RWPE1 (cell line): Measurements from ENCODE around the gene TCF7.
A peak's percentile ranks its signal among the peaks of the same experiment; 100 is the strongest.

Experiments used
- CTCF ChIA-PET: fragments of 350-600 bp; sonication (Branson Sonifier 250); formaldehyde crosslinking; extraction: SDS; loops from one replicate; lab custom pipeline; 2021; lab: Yijun Ruan, JAX
- POLR2A ChIA-PET: fragments of 400-600 bp; formaldehyde crosslinking; extraction: SDS; loops from one replicate; lab custom pipeline; 2020; ENCODE audit warnings: antibody characterized with exemption; ENCODE audit not compliant: low non-redundant PET; lab: Yijun Ruan, JAX
- DNase-seq: peaks from one replicate; pipeline ENCODE4 v3.0.0; 2012; ENCODE audit warnings: low spot score
- H3K27ac ChIP-seq: fragments of 450-650 bp; 2 replicates; pipeline ENCODE4 v1.5.1; 2017
- TF ChIP-seq, protein P1 (sequence below): fragments of 450-650 bp; conservative IDR thresholded peaks from 2 replicates; pipeline ENCODE4 v1.5.1; 2017; ENCODE audit warnings: low read depth, mild to moderate bottlenecking

The TCF7 gene

DNA sequence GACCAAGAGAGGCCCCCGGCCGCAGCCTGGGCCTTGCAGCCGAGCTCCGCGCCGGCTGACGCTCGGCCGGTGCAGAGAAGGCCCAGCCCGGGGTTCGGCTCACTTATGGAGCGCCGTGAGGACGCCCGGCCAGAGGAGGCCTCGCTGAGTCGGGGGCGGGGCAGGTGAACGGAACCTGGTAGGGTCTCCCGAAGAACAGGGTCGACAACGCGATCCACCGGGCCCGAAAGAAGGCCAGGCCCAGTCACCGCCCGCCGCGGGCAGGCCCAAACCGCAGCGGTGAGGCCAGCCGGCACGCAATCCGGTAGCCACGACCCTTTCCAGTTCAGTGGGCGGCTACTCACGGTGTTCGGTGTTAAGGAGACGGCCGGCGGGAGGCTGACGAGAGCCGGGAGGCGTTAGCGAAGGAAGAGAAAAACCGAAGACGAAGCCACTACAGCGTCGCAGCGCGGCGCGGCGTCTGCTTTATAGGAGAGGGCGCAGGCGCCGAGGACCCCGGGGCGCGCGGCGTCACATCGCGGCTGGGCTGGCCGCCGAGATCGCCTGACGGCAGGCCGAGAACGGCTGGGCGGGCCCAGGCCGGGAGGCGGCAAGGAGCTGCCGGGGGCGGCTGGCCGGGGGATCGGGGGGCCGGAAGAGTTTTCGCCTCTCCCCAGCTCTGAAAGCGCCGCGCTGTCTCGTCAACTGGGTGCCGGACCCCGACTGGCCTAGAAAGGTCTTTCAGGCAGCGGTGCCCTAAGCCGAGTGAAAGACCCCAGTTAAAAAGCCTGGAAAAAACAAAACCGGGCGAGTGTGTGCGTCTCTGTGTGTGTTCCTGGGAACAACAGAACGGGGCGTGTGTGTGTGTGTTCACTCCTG, 62.3 kb downstream of the TCF7 start, which contains the start of gene SKP1:
Gene SKP1, minus strand, starts transcription at position 440 of the 858 bp plus-strand sequence. CDS start 2,928 bp downstream, outside the sequence.
- CTCF ChIA-PET = interaction anchor here (0.5 to 2.2 kb wide), 8 partner anchors 10 to 1810 kb away, joined by 3 to 12 read pairs (median 4); no protein-coding TSS in a partner anchor
- peak; percentile 92 for DNase-seq
- H3K27ac ChIP-seq = peak within 1 kb of the TSS; percentile 99
- TF ChIP-seq, protein P1, sequence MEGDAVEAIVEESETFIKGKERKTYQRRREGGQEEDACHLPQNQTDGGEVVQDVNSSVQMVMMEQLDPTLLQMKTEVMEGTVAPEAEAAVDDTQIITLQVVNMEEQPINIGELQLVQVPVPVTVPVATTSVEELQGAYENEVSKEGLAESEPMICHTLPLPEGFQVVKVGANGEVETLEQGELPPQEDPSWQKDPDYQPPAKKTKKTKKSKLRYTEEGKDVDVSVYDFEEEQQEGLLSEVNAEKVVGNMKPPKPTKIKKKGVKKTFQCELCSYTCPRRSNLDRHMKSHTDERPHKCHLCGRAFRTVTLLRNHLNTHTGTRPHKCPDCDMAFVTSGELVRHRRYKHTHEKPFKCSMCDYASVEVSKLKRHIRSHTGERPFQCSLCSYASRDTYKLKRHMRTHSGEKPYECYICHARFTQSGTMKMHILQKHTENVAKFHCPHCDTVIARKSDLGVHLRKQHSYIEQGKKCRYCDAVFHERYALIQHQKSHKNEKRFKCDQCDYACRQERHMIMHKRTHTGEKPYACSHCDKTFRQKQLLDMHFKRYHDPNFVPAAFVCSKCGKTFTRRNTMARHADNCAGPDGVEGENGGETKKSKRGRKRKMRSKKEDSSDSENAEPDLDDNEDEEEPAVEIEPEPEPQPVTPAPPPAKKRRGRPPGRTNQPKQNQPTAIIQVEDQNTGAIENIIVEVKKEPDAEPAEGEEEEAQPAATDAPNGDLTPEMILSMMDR = no peak
- POLR2A ChIA-PET = interaction anchor here (0.5 to 0.7 kb wide), 3 partner anchors 49 to 1952 kb away, joined by 3 to 5 read pairs (median 3); partner anchors contain the start of gene PPP2CA

DNA sequence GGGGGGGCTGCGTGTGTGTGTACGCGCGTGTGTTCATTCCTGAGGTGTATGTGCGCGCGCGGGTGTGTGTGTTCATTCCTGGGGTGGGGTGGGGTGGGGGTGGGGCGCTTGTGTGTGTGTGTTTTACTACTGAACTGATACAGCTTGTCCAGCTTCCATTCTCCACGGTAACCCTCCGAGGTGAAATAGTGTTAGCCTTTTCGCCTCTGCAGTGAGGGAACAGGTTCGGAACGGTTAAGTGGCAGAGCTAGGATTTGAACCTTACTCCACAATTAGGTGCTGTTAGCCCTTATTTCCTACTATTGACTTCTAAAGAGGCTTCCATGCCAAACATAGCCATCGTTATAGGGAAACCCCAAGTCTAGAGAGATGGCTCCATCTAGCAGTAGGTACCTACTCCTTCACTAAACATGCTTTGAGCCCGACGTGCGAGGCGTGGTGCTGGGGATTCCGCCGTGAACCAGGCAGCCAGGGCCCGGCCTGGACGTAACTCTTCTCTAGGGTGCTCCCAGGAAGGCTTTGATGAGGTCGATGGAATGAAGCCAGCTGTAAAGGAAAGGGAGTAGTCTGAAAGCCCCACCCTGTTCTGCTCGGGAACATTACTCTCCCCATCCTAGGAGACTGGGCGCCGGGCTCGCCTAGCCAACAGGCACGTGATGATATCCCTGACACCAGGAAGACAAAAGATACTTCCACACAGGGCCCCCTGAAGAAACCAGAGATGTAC, 63.1 kb downstream of the TCF7 start:
- TF ChIP-seq, protein P1 = no peak

DNA sequence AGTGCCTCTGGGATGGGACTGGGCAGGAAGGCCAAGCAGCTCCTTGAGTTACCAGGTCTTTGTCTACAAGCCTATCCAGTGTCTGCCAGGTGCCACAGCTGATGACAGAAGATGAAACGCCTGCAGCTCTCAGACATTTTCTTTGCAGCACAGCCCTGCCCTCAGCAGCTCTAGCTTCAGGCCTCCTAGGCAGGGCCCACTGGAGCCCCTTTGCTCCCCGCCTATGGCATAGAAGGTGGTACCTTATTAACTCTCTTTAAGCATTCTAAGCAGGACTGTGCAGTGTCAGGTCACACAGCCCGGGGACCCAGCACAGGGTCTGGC, 63.6 kb downstream of the TCF7 start:
- ChIA-PET POLR2A (no interaction called here), CTCF (interaction anchor here (1.8 to 2.2 kb wide), 2 partner anchors 9 to 111 kb away, joined by 8 to 12 read pairs; no protein-coding TSS in a partner anchor)
- no peak for DNase-seq
- TF ChIP-seq, protein P1 = no peak
- H3K27ac ChIP-seq = peak overlapping the region; percentile 99

More for the DNA sequence above, 63.1 kb downstream of the TCF7 start:
- ChIA-PET CTCF (interaction anchor here (0.5 to 2.2 kb wide), 8 partner anchors 10 to 1811 kb away, joined by 3 to 12 read pairs (median 4); no protein-coding TSS in a partner anchor), POLR2A (interaction anchor here (0.6 kb wide), 1 partner anchor 49 kb away, joined by 3 read pairs; the partner anchor contains the start of gene PPP2CA)
- H3K27ac ChIP-seq = peak overlapping the region; percentile 99
- peak; percentile 89 for DNase-seq

DNA sequence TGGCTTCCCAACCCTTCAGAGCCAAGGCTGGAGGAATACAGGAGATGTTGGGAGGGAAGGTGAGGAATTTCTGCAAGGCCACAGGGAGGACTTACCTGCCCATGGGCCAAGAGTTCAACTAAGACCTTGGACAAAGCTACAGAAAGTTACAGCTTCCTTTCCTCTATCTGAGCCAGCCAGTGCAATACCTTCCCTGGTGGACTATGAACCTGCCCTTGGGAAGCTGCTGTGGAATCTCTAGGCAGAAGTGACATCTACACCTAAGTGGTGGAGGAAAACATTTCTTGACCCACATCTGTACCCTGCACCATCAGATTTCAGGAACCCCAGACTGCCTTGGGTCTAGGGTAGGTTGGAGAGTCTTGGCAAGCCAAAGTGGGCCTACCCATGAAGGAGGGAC, 69.0 kb downstream of the TCF7 start:
- POLR2A ChIA-PET = no interaction called here
- TF ChIP-seq, protein P1 = no peak
- CTCF ChIA-PET = interaction anchor here (0.6 to 8.3 kb wide), 12 partner anchors 10 to 715 kb away, joined by 3 to 78 read pairs (median 3); no protein-coding TSS in a partner anchor
- no peak for DNase-seq
- no peak overlapping the region for H3K27ac ChIP-seq

DNA sequence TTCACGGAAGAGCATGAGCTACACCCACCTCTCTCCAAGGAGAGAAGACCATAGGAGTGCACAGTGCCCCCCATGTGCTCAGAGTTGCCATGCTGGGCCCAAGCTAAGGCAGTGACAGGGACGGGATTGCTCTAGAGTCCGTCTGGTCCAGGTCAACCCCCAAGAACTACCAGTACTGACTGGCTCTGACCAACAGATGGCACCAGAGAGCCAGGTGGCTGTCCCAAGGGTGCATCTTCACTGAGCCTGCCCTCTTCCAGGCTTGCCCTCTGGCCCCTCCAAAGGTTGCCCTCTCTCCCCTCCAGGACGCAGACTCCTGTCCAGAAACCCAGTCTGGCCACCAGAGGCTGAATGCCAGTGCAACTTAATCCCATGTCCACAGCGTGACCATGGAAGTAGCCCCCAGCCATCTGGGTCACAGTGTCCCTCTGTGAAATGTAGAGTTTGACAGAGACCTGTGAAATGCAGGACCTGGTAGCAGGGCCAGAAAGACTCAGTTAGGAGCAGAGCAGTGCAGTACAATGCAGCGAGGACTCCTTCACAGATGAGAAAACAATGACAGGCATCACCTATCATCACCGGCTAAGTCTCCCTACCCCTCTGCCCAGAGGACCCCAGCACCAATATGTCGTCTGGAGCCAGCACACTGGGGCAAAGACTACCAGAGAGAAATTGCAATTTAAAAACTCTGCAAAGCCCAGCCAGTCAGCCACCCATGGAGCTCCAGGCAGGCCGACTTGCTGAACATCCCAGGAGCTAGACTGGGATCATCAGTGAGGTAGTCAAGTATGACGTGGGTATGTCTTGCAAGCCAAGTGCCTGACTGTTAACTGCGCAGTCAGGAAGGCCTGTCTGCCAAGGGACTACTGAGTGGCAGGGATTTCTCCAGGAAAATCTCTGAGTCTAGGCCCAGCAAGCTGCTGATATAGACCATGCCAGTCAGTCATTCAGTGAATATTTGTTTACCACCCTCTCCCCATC, 70.0 kb downstream of the TCF7 start:
- POLR2A ChIA-PET = no interaction called here

More for the DNA sequence above, 70.0 kb downstream of the TCF7 start:
- peak; percentile 90 for DNase-seq
- CTCF ChIA-PET = interaction anchor here (0.6 to 8.3 kb wide), 19 partner anchors 9 to 776 kb away, joined by 3 to 78 read pairs (median 3); no protein-coding TSS in a partner anchor
- TF ChIP-seq, protein P1 = peak; percentile 97
- H3K27ac ChIP-seq = no peak overlapping the region
